Progenitor cell of endocrine pancreas (in vitro differentiated cells): Measurements from ENCODE around the gene LPCAT4. TPM values are rescaled to one million over a fixed set of nuclear protein-coding genes. Genes with fewer than 3 reads are reported as not detected.
"Not testable (repeated sequence)": the region's sequence is repeated elsewhere in the genome, so short reads cannot be mapped to it uniquely, and the experiment has no call there.

Source experiments
- DNase-seq: peaks from one replicate; pipeline ENCODE4 v3.0.0; 2021; ENCODE audit warnings: low spot score; ENCODE audit not compliant: unreplicated experiment
- H3K27ac Mint-ChIP-seq: 2 replicates; pipeline ENCODE4 v1.8.0; 2021; ENCODE audit warnings: mild to moderate bottlenecking, moderate library complexity, mixed read lengths
- H3K27me3 Mint-ChIP-seq: 2 replicates; pipeline ENCODE4 v1.8.0; 2021; ENCODE audit warnings: mixed read lengths
- H3K36me3 Mint-ChIP-seq: 2 replicates; pipeline ENCODE4 v1.8.0; 2022; ENCODE audit warnings: mixed read lengths; ENCODE audit not compliant: insufficient read depth
- H3K4me1 Mint-ChIP-seq: 2 replicates; pipeline ENCODE4 v1.8.0; 2021; ENCODE audit warnings: low read depth, mixed read lengths
- H3K4me3 Mint-ChIP-seq: 2 replicates; pipeline ENCODE4 v1.8.0; 2021; ENCODE audit warnings: low read depth, mild to moderate bottlenecking, moderate library complexity, mixed read lengths
- H3K9me3 Mint-ChIP-seq: 2 replicates; pipeline ENCODE4 v1.8.0; 2021; ENCODE audit warnings: low read depth, mixed read lengths
- CTCF ChIP-seq: fragments of 200-600 bp; sonication (generic); IDR thresholded peaks from one replicate; pipeline ENCODE4 v1.5.0; 2021; ENCODE audit warnings: antibody characterized with exemption, mild to moderate bottlenecking; ENCODE audit not compliant: unreplicated experiment
- total RNA-seq: library from RNA; stranded (reverse); gene quantifications from 2 replicates; pipeline ENCODE4 v1.2.1, GENCODE V29; 2021

Gene LPCAT4
- total RNA-seq, 1 donor from 2014 or later: 65.7 TPM

GRCh38 chr15:34376856-34377255 lies 9.9 kb upstream of the LPCAT4 start:
- H3K27ac Mint-ChIP-seq: no peak overlapping the region
- DNase-seq: no peak
- H3K27me3 Mint-ChIP-seq: no peaks in the 10 kb centered on the region
- no peak overlapping the region for H3K4me3 Mint-ChIP-seq
- TF ChIP-seq CTCF: no peak
- no peaks in the 10 kb centered on the region for H3K36me3 Mint-ChIP-seq
- H3K9me3 Mint-ChIP-seq: no peaks in the 10 kb centered on the region
- no peaks in the 10 kb centered on the region for H3K4me1 Mint-ChIP-seq

DNA sequence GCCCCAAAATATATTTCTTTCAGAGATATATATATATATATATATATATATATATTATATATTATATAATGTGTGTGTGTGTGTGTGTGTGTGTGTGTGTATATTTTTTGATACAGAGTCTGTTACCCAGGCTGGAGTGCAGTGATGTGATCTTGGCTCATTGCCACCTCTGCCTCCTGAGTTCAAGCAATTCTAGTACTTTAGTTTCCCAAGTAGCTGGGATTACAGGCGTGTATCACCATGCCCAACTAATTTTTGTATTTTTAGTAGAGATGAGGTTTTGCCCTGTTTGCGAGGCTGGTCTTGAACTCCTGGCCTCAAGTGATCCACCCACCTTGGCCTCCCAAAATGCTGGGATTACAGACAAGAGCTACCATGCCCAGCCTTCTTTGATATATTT lies 8.5 kb upstream of the LPCAT4 start:
- DNase-seq, H3K4me1 Mint-ChIP-seq, H3K4me3 Mint-ChIP-seq, H3K36me3 Mint-ChIP-seq, H3K27me3 Mint-ChIP-seq, H3K9me3 Mint-ChIP-seq, H3K27ac Mint-ChIP-seq: not testable (repeated sequence)

GRCh38 chr15:34374816-34375215 lies 7.8 kb upstream of the LPCAT4 start:
- no peak for DNase-seq
- Mint-ChIP-seq H3K27ac (no peak overlapping the region), H3K4me3 (no peak overlapping the region), H3K9me3 (no peaks in the 10 kb centered on the region), H3K27me3 (no peaks in the 10 kb centered on the region), H3K36me3 (no peaks in the 10 kb centered on the region), H3K4me1 (no peaks in the 10 kb centered on the region)
- no peak for TF ChIP-seq CTCF

DNA sequence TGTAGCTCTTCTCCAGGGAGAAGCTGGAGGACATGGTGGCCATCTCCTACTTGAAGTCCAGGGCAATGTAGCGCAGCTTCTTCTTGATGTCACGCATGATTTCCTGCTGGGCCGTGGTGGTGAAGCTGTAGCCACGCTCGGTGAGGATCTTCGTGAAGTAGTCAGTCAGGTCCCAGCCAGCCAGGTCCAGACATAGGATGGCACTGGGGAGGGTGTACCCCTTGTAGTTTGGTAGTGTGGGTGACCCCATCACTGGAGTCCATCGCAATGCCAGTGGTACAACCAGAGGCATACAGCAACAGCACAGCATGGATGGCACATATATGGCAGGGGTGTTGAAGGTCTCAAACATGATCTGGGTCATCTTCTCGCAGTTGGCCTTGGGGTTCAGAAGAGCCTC lies 7.0 kb upstream of the LPCAT4 start:
- no peaks in the 10 kb centered on the region for H3K36me3 Mint-ChIP-seq
- H3K4me3 Mint-ChIP-seq: no peak overlapping the region
- no peaks in the 10 kb centered on the region for H3K27me3 Mint-ChIP-seq
- H3K9me3 Mint-ChIP-seq: no peaks in the 10 kb centered on the region
- no peak overlapping the region for H3K27ac Mint-ChIP-seq
- no peak for TF ChIP-seq CTCF
- DNase-seq: no peak
- no peaks in the 10 kb centered on the region for H3K4me1 Mint-ChIP-seq

DNA sequence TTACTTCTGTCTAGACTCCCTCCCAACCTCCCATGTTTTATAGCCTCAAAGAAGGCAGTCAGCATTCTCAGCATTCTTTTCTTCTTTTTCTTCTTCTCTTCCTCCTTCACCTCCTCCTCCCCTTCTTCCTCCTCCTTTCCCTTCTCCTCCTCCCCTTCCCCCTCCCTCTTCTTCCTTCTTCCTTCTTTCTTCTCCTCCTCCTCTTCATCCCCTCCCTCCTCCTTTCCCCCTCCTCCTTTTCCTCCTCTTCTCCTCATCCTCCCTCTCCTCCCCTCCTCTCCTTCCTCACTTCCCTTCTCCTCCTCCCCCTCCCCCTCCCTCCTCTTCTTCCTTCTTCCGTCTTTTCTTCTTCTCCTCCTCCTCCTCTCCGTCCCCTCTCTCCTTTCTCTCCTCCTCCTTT lies 3.6 kb upstream of the LPCAT4 start:
- Mint-ChIP-seq H3K9me3 (no peaks in the 10 kb centered on the region), H3K27me3 (no peaks in the 10 kb centered on the region), H3K4me3 (no peak overlapping the region), H3K36me3 (no peaks in the 10 kb centered on the region), H3K27ac (no peak overlapping the region), H3K4me1 (peaks cover 11% of the 10 kb centered on the region)
- no peak for TF ChIP-seq CTCF
- DNase-seq: no peak

GRCh38 chr15:34370129-34370528 lies 3.1 kb upstream of the LPCAT4 start:
- TF ChIP-seq CTCF: no peak
- Mint-ChIP-seq H3K4me3 (no peak overlapping the region), H3K27me3 (no peaks in the 10 kb centered on the region), H3K9me3 (no peaks in the 10 kb centered on the region), H3K4me1 (peaks cover 14% of the 10 kb centered on the region), H3K27ac (no peak overlapping the region), H3K36me3 (no peaks in the 10 kb centered on the region)
- DNase-seq: no peak
